22Rv1 (cell line): ENCODE data around the gene MIR17HG.

Experiments
- CTCF ChIP-seq: fragments of 450-650 bp; IDR thresholded peaks from 2 replicates; pipeline ENCODE4 v1.5.1; 2017; ENCODE audit warnings: mild to moderate bottlenecking
- ZFX ChIP-seq: fragments of 450-650 bp; IDR thresholded peaks from 2 replicates; pipeline ENCODE4 v1.6.1; 2017; ENCODE audit warnings: antibody characterized with exemption, borderline replicate concordance

GRCh38 chr13:91372911-91373310 lies 25.4 kb downstream of the MIR17HG start:
- TF ChIP-seq CTCF, result no peak
- TF ChIP-seq ZFX, result no peak
